ENCODE measurements around the gene HDAC4. TPM values are rescaled to one million over a fixed set of nuclear protein-coding genes. Genes with fewer than 3 reads are reported as not detected.

Gene HDAC4
- total RNA-seq, 1 donor from 2014 or later: 12.9 TPM

- no peak for DNase-seq (ENCODE audit: low read depth in 2 of 2)
These were observed 47.1 kb downstream of the HDAC4 start for GRCh38 chr2:239353692-239354091.

GRCh38 chr2:239351687-239352086 is 49.1 kb downstream of the HDAC4 start:
- DNase-seq (ENCODE audit: low read depth in 2 of 2): no peak

GRCh38 chr2:239349453-239350135 is 51.2 kb downstream of the HDAC4 start:
- DNase-seq (ENCODE audit: low read depth in 2 of 2): no peak

- no peak for DNase-seq (ENCODE audit: low read depth in 2 of 2)
These were observed 52.0 kb downstream of the HDAC4 start for GRCh38 chr2:239348563-239349452.

GRCh38 chr2:239346676-239347075 is 54.1 kb downstream of the HDAC4 start:
- no peak for DNase-seq (ENCODE audit: low read depth in 2 of 2)

GRCh38 chr2:239345251-239345650 is 55.6 kb downstream of the HDAC4 start:
- no peak for DNase-seq (ENCODE audit: low read depth in 2 of 2)

- no peak for DNase-seq (ENCODE audit: low read depth in 2 of 2)
These were observed 56.0 kb downstream of the HDAC4 start for GRCh38 chr2:239344857-239345216.

GRCh38 chr2:239343946-239344856 is 56.6 kb downstream of the HDAC4 start:
- no peak for DNase-seq (ENCODE audit: low read depth in 2 of 2)

GRCh38 chr2:239343460-239343859 is 57.4 kb downstream of the HDAC4 start:
- DNase-seq (ENCODE audit: low read depth in 2 of 2): no peak

GRCh38 chr2:239341840-239342239 is 59.0 kb downstream of the HDAC4 start:
- DNase-seq (ENCODE audit: low read depth in 2 of 2): no peak

- DNase-seq (ENCODE audit: low read depth in 2 of 2): no peak
These were observed 59.6 kb downstream of the HDAC4 start for GRCh38 chr2:239341146-239341732.

GRCh38 chr2:239339726-239340601 is 60.9 kb downstream of the HDAC4 start:
- no peak for DNase-seq (ENCODE audit: low read depth in 2 of 2)

- no peak for DNase-seq (ENCODE audit: low read depth in 2 of 2)
These were observed 61.6 kb downstream of the HDAC4 start for GRCh38 chr2:239339241-239339640.

GRCh38 chr2:239337877-239338484 is 62.8 kb downstream of the HDAC4 start:
- no peak for DNase-seq (ENCODE audit: low read depth in 2 of 2)

GRCh38 chr2:239337122-239337876 is 63.5 kb downstream of the HDAC4 start:
- DNase-seq (ENCODE audit: low read depth in 2 of 2): peak; percentile 12 to 65

- DNase-seq (ENCODE audit: low read depth in 2 of 2): no peak
These were observed 69.3 kb downstream of the HDAC4 start for GRCh38 chr2:239331560-239331959.

- DNase-seq (ENCODE audit: low read depth in 2 of 2): no peak
These were observed 70.0 kb downstream of the HDAC4 start for GRCh38 chr2:239330836-239331235.

- DNase-seq (ENCODE audit: low read depth in 2 of 2): peak in 1 of 2 donors; percentile 60
These were observed 70.7 kb downstream of the HDAC4 start for GRCh38 chr2:239329972-239330572.

Data from lung microvascular endothelial cell (primary cell).